NCI-H774 (cell line): ENCODE data around the gene LYPD6.
"Not testable (repeated sequence)": the region's sequence is repeated elsewhere in the genome, so short reads cannot be mapped to it uniquely, and the experiment has no call there.

Experiments
- DNase-seq: peaks from one replicate; lab custom pipeline; 2025; lab: John Stamatoyannopoulos, UW

The LYPD6 gene, protein sequence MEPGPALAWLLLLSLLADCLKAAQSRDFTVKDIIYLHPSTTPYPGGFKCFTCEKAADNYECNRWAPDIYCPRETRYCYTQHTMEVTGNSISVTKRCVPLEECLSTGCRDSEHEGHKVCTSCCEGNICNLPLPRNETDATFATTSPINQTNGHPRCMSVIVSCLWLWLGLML

DNA sequence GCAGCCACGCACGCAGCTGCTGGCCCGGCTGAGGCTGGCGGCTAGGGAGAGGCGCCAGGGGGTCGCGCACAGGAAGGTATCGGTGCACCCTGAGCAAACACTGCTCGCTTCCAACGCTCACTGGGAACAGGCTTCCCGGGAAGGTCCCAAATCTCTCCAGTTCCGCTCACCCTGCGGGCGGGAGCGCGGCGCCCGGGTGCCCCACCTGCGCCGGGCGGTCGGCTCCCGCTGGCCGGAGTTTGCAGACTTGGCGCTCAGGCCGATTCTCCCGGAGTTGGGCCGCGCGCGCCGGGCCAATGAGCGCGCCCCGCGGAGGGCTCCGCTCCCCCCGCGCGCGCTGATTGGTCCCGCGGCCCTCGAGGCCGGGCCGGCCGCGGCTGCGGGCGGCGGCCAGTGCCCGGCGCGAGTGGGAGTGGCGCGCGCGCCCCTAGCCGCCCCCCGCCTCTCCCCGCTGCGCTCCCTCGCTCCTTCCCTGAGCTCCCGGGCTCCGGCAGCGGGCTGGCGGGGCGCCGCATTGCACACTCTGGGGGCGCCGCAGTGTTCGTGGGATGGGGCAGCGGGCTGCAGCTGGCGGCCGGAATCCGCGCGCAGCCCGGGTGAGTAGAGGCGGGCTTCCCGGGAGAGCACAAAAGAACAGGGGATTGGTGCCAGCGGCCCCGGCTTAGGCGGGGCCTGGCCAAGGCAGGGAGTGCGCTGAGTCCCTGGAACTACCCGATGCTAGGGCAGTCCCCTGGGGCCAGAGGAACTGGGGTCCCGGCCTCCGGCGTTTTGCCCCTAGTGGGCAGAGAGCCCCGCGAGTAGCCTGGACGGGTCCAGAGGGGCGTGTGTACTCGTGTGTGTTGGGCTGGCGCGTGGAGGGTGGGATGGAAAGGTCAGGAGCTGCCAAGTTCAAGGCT is at the start of gene LYPD6:
Gene LYPD6, plus strand, starts transcription at position 461 of the 896 bp plus-strand sequence. CDS start 107,122 bp downstream, outside the sequence.
- DNase-seq: peak; percentile 89

DNA sequence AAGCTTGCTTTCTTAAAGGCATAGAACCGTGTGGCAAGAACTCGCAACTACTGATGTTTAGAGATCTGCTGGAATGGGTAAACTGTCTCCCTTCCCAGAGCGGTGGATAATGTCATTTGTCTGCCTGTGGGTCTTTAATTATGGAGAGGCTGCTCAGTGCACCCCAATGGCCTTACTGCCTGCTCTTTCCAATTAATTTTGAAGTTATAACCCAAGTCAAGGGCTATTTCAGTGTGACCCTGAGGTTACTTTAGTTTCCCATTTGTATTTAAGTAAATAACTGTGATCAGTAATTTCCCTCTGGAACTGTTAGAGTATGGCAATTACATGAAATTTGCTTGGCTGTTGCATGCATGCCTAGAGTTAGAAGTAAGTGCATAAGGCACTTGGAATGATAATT is 48.9 kb upstream of the LYPD6 start:
- no peak for DNase-seq

DNA sequence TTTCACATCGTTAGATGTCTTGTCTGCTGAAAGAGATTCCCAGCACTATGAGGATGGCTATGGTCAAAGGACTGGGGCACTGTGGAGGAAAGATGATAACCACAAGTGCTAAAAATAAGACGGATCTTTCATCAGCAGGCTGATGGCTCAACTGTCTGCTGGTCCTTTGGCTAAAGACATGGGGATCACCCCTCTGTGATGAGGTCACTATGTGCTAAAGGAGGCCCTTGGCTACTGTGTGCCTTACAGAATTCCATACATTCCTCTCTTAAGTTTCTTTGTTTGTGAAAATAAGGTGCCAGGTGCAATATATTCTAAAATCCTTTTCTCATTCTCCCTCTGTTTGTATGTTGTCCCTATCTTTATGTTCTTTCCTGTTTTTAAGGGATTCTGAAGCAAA is 39.7 kb upstream of the LYPD6 start:
- no peak for DNase-seq

DNA sequence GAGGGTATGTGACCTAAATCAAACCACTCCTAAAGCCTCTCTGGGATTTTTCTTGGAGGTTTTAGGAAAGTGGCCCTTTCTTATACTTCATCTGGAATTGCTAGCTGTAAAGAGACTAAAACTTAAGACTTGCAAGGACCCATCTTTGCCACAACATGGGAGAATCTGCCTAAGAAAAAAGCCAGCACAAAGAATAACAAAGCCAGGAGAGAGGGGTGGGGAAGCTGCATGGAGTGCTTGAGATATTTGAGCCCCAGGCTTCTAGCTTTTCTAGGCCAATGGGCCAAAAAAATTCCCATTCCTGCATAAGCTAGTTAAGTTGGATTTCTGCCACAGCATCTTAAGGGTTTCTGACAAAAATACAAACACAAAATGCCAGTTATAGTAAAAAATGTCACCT is 38.5 kb upstream of the LYPD6 start:
- DNase-seq: no peak

DNA sequence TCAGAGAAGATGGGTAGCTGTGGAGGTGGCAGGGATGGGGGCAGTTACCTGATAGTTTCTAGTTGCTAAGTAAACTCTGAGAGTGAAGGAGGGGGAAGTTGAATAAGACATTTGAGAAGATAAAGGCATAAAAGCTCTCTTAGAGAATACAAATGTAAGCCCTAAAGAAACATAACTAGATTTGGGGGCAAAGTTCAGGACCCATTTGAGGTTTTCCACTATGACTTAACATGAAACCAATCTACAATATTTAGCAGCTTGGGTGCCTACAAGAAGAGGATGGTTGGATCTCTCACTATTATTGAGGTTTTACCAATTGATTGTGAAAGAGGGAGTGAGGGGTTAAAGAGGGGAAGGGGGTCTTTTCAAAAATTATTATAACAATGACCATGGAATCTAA is 34.4 kb upstream of the LYPD6 start:
- DNase-seq: no peak

DNA sequence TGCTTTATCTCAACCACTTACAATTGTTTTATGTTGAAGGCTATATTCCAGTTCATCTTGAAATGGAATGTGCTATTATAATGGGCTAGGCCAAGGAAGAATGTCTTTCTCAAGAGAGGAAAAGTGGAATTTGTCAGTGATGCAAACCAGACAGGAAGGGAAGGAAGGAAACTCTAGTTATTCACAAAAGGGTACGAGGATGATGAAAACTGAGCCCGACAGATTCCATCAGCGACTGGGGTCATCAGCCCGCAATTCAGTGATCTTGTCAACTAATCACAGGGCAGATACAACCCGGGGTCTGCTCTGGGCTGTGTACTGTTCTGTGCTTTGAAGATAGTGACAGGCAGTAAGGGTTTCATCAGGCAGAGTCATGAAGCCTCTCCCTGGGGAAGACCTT is 23.4 kb upstream of the LYPD6 start:
- DNase-seq: no peak

DNA sequence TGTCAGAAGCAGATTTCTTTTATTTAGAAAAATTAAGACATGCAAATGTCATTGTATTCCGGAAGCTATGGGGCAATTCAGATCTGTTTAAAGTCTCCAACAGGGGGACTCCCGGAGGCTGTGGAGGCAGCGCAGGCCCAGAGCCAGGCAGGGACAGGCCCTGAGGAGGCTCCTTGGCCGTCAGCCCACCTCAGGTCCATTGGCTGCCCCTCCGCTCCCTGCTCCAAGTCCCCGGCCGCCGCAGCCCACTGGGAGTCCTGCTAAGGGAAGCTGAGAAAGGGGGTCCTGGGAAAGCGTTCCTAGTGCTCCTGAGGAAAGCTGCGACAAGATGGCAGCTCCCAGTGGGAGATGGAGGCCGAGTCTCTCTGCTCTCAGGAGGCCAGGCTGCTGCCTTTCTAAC is 20.0 kb upstream of the LYPD6 start:
- DNase-seq: no peak

DNA sequence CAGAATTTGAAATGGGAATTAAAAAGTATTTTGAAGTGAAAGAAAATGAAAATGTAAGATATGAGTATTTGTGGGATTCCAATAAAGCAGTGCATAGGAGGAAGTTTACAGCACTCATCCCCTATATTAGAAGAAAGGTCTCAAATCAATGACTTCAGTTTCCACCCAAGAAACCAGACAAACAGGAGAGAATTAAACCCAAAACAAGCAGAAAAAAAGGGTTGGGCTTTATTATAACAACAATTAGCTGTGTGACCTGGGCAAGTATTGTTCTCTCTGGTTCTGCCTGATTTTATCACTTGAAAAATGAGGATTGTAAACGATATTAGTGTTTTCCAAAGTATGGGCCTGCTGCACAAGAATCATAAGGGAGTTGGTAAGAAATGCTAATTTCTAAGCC is 18.3 kb upstream of the LYPD6 start:
- DNase-seq: no peak

DNA sequence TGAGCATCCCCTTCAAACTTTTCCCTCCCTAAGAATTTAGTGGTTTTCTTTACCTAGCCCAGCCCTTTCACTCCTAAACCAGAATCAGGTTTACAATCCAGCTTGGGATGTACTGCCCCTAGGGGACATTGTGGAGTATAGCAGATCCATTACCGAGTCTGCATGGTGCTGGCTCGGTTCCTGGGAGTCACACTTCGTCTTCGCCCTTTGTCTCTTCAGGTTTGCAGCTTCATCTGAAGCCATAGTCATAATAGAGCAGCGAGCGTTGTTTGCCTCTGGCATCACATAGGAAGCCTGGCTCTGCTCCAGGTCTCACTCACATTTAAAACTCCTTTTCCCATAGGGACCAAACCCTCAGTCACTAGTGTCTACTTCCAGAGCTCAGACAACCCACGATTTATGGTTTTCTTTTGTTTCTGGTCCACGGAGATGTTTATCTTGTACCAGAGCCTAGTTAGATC is 16.8 kb upstream of the LYPD6 start:
- peak; percentile 83 for DNase-seq

DNA sequence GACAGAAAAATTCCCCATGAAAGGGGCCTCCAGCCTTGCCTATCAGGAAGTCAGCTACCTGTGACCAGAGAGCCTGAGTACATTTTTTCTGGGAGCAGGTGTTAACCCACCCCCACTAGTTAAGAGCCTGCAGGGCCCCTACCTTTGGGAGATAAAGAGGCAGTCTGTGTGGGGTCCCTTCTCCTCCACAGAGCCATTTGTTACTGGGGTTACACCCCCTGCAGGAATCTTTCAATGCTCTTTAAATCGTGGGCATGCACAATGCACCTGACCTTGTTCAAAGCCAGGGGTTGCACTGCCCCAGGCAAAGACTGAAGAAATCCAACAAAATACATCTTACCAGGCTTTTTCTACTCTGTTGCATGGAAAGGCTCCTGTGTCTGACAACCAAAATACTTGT is 15.7 kb upstream of the LYPD6 start:
- no peak for DNase-seq

DNA sequence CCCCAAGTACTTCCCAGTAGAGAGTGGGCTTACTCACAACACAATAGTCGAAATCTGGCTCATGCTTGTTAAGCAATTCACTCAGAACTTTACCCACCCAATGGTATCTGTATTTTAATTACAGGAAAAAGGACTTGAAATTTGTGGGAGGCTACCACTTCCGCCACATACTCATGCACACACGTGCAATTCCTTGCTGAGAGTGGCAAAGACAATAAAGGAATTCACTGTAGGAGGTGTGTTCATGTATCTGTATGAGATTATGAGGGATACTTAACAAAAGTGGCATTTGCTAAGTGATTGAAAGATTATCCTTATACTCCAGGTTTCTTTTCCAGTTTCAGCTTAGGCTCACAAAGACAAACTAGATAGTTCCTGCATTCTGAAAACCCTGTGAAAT is 14.9 kb upstream of the LYPD6 start:
- DNase-seq: no peak

DNA sequence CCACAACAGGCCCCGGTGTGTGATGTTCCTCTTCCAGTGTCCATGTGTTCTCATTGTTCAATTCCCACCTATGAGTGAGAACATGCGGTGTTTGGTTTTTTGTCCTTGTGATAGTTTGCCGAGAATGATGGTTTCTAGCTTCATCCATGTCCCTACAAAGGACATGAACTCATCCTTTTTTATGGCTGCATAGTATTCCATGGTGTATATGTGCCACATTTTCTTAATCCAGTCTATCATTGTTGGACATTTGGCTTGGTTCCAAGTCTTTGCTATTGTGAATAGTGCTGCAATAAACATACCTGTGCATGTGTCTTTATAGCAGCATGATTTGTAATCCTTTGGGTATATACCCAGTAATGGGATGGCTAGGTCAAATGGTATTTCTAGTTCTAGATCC is 11.8 kb upstream of the LYPD6 start:
- not testable (repeated sequence) for DNase-seq

DNA sequence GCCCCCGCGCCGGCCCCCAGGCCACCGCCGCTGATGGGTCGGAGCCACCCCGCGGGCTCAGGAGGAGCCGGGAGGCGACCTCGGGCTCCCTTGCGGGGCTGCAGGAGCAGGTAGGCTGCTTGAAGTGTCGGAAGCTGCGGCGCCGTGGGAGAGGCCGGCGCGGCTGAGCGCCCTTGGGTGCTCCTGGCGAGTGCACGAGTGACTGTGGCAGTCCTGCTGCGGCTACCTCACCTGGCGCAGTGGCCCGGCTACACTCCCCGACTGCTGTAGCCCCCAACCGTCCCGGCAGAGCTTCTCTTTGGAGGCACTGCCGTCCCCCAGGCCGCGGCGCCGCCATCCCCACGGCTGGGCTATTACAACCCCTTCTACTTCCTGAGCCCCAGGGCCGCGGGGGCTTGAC is 10.0 kb upstream of the LYPD6 start:
- DNase-seq: no peak

DNA sequence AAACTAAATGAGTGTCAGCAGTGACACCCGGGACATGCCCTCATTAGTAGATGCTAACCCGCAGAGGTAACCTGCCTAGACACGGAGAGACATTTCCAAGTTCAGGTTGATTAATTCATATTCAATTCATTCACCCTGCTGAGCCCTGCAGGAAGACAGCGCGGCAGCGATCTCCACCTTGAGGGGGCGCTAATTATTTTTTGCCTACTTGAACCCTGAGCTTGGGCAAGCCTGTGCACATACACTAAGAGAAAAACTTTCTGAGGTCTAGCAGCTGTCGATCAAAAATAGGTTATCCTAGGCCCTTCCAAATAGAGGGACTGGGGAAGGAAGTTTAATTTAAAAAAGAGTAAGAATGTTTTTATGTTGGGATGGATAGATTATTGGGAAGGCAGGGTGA is 1.3 kb upstream of the LYPD6 start:
- peak; percentile 31 for DNase-seq

DNA sequence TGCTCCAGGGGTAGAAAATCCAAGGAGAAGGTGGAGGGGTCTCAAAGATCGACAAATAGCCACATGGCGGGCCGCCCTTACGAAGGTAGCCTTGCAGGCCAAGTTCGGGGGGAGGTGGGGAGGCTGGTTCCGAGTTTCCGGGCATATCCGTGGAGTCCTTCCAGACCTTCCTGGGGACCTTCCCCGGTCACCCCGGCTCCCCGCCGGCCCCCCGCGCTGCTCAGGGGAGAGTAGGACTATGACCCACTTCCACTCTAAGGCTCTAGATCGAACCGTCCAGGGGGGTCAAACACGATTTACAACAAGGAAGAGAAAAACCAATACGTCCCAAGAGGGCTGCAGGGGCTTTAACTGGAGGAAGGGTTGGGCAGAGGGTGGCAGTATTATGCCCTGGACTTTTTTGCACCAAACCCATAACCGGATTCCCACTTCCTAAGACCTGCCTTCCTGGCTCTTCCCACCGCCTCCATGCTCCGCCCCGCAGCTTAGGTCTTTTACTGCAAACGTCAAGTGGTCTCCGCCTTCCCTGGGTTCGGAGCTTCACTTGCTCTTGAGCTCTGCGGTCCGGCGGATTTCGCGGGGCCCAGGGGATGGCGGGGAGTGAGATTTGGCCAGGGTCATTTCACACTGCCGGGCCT is 779 bp upstream of the LYPD6 start:
- DNase-seq: peak; percentile 77

DNA sequence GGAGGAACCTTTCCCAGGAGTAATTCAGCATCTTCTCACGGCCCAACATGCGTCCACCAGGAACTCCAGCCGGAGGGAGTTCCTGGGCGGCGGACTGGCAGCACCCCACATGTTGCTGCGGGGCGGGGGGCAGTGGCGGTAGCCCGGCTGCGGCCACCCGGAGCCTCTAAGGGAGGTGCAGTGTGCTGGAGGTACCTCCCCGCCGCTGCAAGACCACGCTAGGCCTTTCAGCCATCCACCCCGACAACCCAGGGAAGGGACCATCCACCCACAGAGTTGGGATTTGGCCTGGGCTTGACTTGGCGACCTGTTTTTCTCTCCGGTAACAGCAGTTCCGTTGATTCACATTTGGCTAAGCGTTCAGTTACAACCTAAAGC is 625 bp downstream of the LYPD6 start:
- DNase-seq: no peak

DNA sequence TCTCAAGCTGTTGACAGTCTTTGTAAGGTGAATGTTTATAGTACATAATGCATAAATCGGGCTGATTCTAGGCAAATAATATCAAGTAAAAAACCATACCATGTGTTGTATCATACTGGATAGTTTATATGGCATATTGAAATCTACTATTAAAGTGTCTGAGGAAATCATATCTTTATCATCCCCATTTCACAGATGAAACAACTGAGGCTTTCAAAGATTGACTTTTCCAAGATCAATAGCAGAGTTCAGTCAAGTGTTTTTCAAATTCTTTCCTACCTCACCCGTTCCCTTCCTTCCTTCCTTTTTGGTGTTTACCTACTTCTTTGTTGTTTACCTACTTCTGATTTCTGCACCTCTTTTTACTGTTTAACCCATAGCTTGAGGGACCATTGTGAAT is 2.0 kb downstream of the LYPD6 start:
- DNase-seq: no peak

DNA sequence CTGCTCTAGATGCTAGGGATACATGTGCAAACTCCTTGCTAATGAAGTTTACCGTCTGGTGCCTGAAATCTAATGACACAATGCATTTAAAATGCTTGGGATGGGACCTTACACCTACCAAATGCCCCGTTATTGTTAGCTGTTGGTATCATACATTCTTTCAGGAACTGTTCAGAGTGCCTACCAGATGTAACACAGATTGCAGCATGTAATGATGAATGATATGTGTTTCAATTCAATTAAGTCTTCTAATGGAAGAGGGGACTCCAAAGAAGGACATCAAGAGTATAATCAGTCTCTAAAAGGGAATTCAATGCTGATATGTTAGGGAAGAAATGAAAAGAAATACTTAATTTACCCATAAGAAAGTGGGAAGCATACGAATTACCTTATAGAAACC is 3.2 kb downstream of the LYPD6 start:
- DNase-seq: no peak

DNA sequence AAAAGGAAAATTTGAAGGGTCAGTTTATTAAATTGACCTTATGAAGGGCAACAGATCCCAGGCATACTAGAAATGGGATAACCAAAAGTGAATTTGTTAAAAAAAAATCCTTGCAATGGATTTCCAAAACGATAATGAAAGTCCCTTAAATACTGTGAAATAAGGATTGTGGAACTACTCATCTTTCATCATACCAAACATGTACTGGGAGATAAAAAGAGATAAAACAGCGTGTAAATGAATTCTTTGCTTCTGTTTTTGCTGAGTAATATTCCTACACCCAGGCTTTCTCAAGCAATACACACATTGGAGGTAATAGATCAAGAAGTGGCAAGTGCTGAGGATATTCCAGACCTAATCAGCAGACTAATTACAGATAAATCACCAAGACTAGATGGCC is 3.8 kb downstream of the LYPD6 start:
- DNase-seq: no peak

DNA sequence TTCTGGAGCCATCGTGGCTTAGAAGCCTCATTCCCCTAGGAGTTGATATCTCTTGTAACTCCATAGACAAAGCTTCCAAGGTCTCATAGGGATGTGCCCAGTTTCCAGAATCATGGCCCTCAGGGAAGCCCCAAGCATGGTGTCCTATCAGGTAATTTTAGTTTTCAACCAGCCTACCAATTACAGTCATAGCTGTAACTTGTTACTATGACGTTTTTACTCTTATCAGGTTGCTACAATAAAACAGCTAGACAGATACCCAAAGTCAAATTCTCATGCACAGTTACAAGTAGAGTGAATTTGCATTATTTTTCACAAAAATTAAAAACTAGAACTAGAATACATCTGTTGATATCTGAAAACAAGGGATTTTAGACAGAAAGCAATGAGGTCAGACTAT is 8.9 kb downstream of the LYPD6 start:
- DNase-seq: no peak

DNA sequence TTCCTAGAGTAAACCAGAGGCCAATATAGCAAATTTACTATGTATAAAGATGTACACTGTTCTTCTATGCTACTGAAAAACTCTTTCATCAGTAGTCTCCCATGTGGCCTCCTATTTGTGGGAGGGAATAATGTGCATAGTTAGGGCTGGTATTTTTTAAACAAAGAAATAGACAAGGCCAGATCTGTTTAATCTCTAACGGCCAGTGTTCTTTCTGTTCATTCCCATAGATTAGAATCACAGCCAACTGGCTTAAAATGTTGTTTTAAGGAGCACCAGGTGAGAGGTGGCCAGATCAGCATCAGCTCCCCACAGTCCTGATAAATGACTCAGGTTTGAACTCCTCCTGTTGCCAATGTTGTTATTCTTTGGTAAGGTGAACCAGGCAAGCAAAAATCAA is 12.1 kb downstream of the LYPD6 start:
- DNase-seq: no peak

DNA sequence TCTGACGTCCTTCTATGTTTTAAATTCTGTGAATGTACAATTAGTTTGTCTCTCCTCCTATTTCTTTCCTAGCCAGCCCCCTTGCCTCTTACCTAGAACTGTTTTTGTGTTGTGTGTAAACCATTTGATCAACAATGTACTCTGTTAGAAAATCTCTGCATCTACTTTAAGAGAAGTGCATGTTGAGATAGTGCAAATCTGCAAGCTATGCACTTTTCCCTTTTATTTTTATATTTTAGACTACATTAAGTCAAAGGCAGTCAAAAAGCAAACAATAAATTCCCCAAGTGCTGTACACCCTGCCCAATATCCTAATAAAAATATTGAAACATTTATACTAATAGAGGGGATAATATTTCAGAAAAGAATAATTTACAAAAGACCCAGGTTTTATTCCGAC is 13.7 kb downstream of the LYPD6 start:
- DNase-seq: no peak

DNA sequence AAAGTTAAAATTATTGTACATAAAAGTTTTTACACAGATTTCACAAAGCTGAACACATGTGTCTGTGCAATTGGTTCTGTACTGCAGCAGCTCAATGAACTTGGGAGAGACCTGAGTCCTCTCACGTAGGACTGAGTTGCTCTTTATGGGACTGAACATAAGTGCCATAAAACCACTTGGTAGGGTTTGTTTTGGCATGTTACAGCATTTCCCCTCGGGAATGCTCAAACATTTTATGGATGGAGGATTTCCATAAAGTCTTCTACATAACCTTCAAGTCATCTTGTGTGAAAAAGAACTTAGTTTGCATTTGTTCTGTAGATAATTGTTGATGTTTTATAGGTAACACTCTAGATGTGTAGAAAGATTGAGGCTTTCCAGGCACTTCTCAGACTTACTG is 15.9 kb downstream of the LYPD6 start:
- DNase-seq: no peak
